H1 (cell line): ENCODE results near the gene GFAP. TPM values are rescaled to one million over a fixed set of nuclear protein-coding genes. Genes with fewer than 3 reads are reported as not detected.

Source experiments
- BACH1 ChIP-seq: IDR thresholded peaks from 2 replicates; pipeline ENCODE4 v1.6.1; 2012; ENCODE audit warnings: low read length, improper control_type of control experiment
- BCL11A ChIP-seq, 2 experiments: IDR thresholded peaks; one replicate each; pipeline ENCODE4 v1.6.1; 2011; ENCODE audit warnings: low read depth in 2 of 2, low read length in 2 of 2, mild to moderate bottlenecking in 2 of 2
- BRCA1 ChIP-seq: IDR thresholded peaks from 2 replicates; pipeline ENCODE4 v1.6.1; 2012; ENCODE audit warnings: low read depth, low read length, improper control_type of control experiment
- CBX8 ChIP-seq: fragments of 300-800, 300-1000 bp; sonication (generic); IDR thresholded peaks from 2 replicates; pipeline ENCODE4 v1.7.1; 2016; ENCODE audit warnings: low read depth, low read length, borderline replicate concordance
- CHD1 ChIP-seq: IDR thresholded peaks from 2 replicates; pipeline ENCODE4 v1.6.1; 2012; ENCODE audit warnings: low read depth, low read length, improper control_type of control experiment
- CHD2 ChIP-seq: IDR thresholded peaks from 2 replicates; pipeline ENCODE4 v1.6.1; 2012; ENCODE audit warnings: low read length, improper control_type of control experiment
- EGR1 ChIP-seq: IDR thresholded peaks from 2 replicates; pipeline ENCODE4 v1.6.1; 2011; ENCODE audit warnings: low read depth, low read length, borderline replicate concordance
- EZH2 ChIP-seq: fragments of 200-600 bp; sonication (generic); IDR thresholded peaks from 2 replicates; pipeline ENCODE4 v1.7.1; 2012; ENCODE audit warnings: low read depth, mild to moderate bottlenecking, moderate library complexity, low read length, inconsistent platforms; ENCODE audit not compliant: severe bottlenecking
- GABPA ChIP-seq: IDR thresholded peaks from 2 replicates; pipeline ENCODE4 v1.6.1; 2011; ENCODE audit warnings: mild to moderate bottlenecking, low read length, moderate library complexity, borderline replicate concordance; ENCODE audit not compliant: insufficient read depth
- JUN ChIP-seq: IDR thresholded peaks from 2 replicates; pipeline ENCODE4 v1.6.1; 2011; ENCODE audit warnings: low read depth, mild to moderate bottlenecking, improper control_type of control experiment, low read length
- PHF8 ChIP-seq: fragments of 200-600 bp; sonication (generic); conservative IDR thresholded peaks from 2 replicates; pipeline ENCODE4 v1.7.1; 2012; ENCODE audit warnings: low read depth, mild to moderate bottlenecking, inconsistent platforms, low read length, moderate library complexity
- POLR2AphosphoS5 ChIP-seq: IDR thresholded peaks from 2 replicates; pipeline ENCODE4 v1.6.1; 2011; ENCODE audit warnings: low read depth, low read length
- POU5F1 ChIP-seq: IDR thresholded peaks from 2 replicates; pipeline ENCODE4 v1.6.1; 2011; ENCODE audit warnings: low read depth, mild to moderate bottlenecking, low read length, moderate library complexity
- SIN3A ChIP-seq, 2 experiments: IDR thresholded peaks in 1 of 2; conservative IDR thresholded peaks in 1 of 2; 2 replicates each; pipeline ENCODE4 v1.6.1; 2011 to 2012; ENCODE audit warnings: low read length in 2 of 2, improper control_type of control experiment in 1 of 2, low read depth in 1 of 2, mild to moderate bottlenecking in 1 of 2
- SP4 ChIP-seq: IDR thresholded peaks from 2 replicates; pipeline ENCODE4 v1.6.1; 2012; ENCODE audit warnings: low read length, inconsistent platforms
- SRF ChIP-seq: IDR thresholded peaks from 2 replicates; pipeline ENCODE4 v1.6.1; 2011; ENCODE audit warnings: mild to moderate bottlenecking, low read depth, low read length, moderate library complexity
- SUZ12 ChIP-seq: fragments of 200-600 bp; sonication (generic); IDR thresholded peaks from 2 replicates; pipeline ENCODE4 v1.6.1; 2012; ENCODE audit warnings: mild to moderate bottlenecking, inconsistent platforms, low read length, moderate library complexity, mixed read lengths
- TAF1 ChIP-seq: IDR thresholded peaks from 2 replicates; pipeline ENCODE4 v1.6.1; 2011; ENCODE audit warnings: mild to moderate bottlenecking, low read depth, low read length
- TBP ChIP-seq: IDR thresholded peaks from 2 replicates; pipeline ENCODE4 v1.6.1; 2011; ENCODE audit warnings: low read depth, low read length, improper control_type of control experiment
- TEAD4 ChIP-seq: IDR thresholded peaks from 2 replicates; pipeline ENCODE4 v1.6.1; 2012; ENCODE audit warnings: low read depth, low read length, inconsistent platforms, mixed read lengths
- polyA plus RNA-seq, 7 experiments: library from polyadenylated mRNA; depleted of rRNA in 3 of 7; stranded (reverse) in 5 of 7; unstranded in 2 of 7; fragments of >200 nt in 5 of 7; fragments of 200-250 nt in 2 of 7; gene quantifications; 1 replicate in 5 of 7; 2 replicates in 1 of 7; 4 replicates in 1 of 7; pipeline versions ENCODE4 v1.2.1 to v1.2.3, GENCODE V29; 2011 to 2013; ENCODE audit warnings: missing spikeins in 2 of 7, mixed read lengths in 2 of 7
- total RNA-seq: library from RNA; stranded (reverse); fragmentation: NEBNext Ultra II Directional; extraction: Animal tissue kit (Norgen Biotek cat#: 25700); gene quantifications from 2 replicates; pipeline ENCODE4 v1.2.1, GENCODE V29; 2021
- TF ChIP-seq, protein P1 (sequence below), 3 experiments: IDR thresholded peaks; 1 replicate in 2 of 3; 2 replicates in 1 of 3; pipeline versions ENCODE4 v1.5.1 to v1.6.1; 2011; ENCODE audit warnings: low read length in 3 of 3, mild to moderate bottlenecking in 3 of 3, inconsistent platforms in 2 of 3, low read depth in 1 of 3, moderate library complexity in 1 of 3; ENCODE audit not compliant: insufficient read depth in 1 of 3; ENCODE audit errors: control extremely low read depth in 1 of 3

The GFAP gene
- total and polyA plus RNA-seq, 2 of the 8 experiments (the other 6 are each of a cell fraction or from before 2014, with no cell fraction given): 1.3 to 1.5 TPM

DNA sequence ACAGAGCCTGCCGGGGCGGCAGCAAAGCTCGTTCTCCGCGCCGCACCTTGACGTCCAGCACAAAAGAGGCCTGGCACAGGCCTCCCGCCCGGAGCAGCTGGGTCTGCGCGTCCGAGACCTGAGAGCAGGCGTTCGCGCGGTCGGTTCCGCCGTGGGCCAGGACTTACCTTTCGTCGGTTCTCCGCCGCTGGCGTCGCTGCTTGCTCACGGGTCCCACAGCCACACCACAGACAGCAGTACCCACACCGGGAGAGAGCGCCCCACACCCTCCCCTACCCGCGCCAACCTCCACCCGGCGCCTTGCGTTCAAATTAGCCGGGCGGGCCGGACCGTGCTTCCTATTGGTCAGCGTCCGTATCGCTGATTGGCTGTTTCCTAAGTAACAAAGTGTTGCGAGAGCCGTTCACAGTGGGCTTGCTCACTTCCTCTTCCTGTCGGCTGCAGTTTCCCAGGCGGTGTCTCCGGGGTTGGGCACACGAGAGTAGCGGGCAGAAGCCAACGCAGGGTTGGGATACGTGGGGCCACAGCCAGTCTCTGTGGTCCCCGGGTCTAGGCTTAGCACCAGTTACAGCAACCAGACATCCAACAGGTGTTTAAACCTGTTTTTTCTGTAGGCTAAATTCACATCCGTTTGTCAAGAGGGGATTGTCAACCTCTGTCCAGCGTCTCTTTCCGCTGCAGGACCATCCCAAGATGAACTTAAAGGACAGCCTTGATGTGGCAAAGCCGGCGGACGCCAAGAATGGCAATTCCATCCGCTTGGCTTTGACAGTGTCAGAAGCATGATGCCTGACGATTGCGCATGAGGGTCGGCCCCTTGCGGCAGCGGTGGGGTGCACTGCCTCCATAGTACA is 32.4 kb upstream of the GFAP start, which contains the start of gene KIF18B (continued):
- TF ChIP-seq BCL11A (IDR thresholded peaks at IDR 0.05; ENCODE audit: low read depth in 2 of 2, low read length in 2 of 2) (no peak), EZH2 (no peak), SIN3A (conservative IDR thresholded peaks at IDR 0.05 in 1 of 2, IDR thresholded peaks at IDR 0.05 in 1 of 2; ENCODE audit: low read depth in 1 of 2, low read length in 2 of 2) (peak in 1 of 2 experiments; percentile 95; a peak in 2 of 4 replicates), SUZ12 (no peak), POU5F1 (no peak), CHD1 (no peak), JUN (no peak), PHF8 (peak; percentile 80), CHD2 (peak; percentile 86), EGR1 (no peak), TEAD4 (no peak), TAF1 (peak; percentile 70), POLR2AphosphoS5 (no peak), SP4 (no peak), GABPA (peak; percentile 64; the same call in 1 of the 2 replicates), CBX8 (no peak), SRF (no peak), BACH1 (no peak), BRCA1 (no peak), TBP (peak; percentile 65; the same call in 1 of the 2 replicates)
- TF ChIP-seq, protein P1, sequence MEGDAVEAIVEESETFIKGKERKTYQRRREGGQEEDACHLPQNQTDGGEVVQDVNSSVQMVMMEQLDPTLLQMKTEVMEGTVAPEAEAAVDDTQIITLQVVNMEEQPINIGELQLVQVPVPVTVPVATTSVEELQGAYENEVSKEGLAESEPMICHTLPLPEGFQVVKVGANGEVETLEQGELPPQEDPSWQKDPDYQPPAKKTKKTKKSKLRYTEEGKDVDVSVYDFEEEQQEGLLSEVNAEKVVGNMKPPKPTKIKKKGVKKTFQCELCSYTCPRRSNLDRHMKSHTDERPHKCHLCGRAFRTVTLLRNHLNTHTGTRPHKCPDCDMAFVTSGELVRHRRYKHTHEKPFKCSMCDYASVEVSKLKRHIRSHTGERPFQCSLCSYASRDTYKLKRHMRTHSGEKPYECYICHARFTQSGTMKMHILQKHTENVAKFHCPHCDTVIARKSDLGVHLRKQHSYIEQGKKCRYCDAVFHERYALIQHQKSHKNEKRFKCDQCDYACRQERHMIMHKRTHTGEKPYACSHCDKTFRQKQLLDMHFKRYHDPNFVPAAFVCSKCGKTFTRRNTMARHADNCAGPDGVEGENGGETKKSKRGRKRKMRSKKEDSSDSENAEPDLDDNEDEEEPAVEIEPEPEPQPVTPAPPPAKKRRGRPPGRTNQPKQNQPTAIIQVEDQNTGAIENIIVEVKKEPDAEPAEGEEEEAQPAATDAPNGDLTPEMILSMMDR (IDR thresholded peaks at IDR 0.05; ENCODE audit: control extremely low read depth in 1 of 3, insufficient read depth in 1 of 3, low read depth in 1 of 3, low read length in 3 of 3): 0 out of 4 replicates have a peak, but pooled peaks of 1 of the 3 experiments have one; percentile 6
